ENCODE measurements around the gene INHBB. TPM values are rescaled to one million over a fixed set of nuclear protein-coding genes. Genes with fewer than 3 reads are reported as not detected.

The INHBB gene
- total and polyA plus RNA-seq, 11 donors = 0.70 to 38.0 (median 2.8) TPM

GRCh38 chr2:120313695-120314615 is 32.0 kb upstream of the INHBB start:
- peaks cover 0 to 21% (median 13%) of the 10 kb centered on the region in 12 donors for H3K4me1 ChIP-seq
- peak overlapping the region in 4 of 12 donors; percentile 11 to 32 (median 14) for H3K27ac ChIP-seq
- no peak for DNase-seq
- ATAC-seq = peak in 2 of 4 donors; percentile 22 to 25
- peak overlapping the region in 10 of 12 donors; percentile 26 to 62 (median 48) for H3K4me3 ChIP-seq
- WGBS, 4 donors = 70 to 81% (median 72%) methylated on average over 27 to 39 of the region's 39 CpGs
- intact Hi-C loops (cut with DNase I) = loop anchor here (1.0 to 10.0 kb wide), 16 partner anchors 59 to 561 kb away; partner anchors contain the start of genes RALB (in 8 of the 10), TMEM185B (in 4 of the 10) and PTPN4 (in 1 of the 10)
- TF ChIP-seq CTCF (IDR thresholded peaks at IDR 0.05) = no peak
- no peak for TF ChIP-seq POLR2A (IDR thresholded peaks at IDR 0.05)
- H3K36me3 ChIP-seq = no peaks in the 10 kb centered on the region
- no peaks in the 10 kb centered on the region for H3K9me3 ChIP-seq
- no peaks in the 10 kb centered on the region for H3K27me3 ChIP-seq

DNA sequence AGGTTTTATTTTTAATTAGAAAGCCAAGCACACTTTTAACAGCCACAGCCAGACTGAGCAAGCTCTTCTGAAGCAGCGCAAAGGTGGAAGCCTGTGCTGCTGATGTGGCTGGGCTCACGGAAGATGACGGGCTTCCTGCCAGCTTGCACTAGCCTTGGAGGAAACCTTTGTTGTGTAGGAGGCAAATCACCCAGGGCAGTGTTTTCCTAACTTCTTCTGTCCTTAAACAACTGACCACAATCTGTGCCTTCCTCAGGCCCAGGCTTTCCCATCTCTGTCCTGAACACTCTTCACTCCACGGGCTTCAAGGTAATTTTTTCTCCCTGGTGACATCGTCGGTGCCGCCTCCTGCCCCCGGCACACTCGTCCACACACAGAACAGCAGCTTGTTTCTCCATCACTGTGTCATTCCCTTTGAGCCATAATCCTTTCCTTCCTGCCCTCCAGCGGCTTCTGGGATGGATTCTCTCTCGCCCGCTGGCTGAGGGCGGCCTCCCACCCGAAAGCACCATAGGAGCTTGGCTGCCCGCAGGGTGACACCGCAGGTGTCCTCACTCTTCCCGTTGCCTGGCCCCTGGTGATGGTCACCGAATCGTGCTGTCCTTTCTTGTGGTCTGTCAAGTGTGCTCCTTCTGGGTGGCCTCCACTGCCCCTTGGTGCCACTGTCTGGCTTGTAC is 31.1 kb upstream of the INHBB start:
- DNase-seq = peak in 2 of 5 donors; percentile 33 to 52
- 68 to 72% (median 71%) methylated on average over 17 to 19 of the region's 19 CpGs for WGBS, 4 donors
- H3K9me3 ChIP-seq = no peaks in the 10 kb centered on the region
- intact Hi-C loops (cut with DNase I) = loop anchor here (5.0 to 10.0 kb wide), 11 partner anchors 60 to 560 kb away; partner anchors contain the start of genes RALB (in 7 of the 10), TMEM185B (in 3 of the 10) and PTPN4 (in 1 of the 10)
- H3K4me1 ChIP-seq = peaks cover 0 to 30% (median 21%) of the 10 kb centered on the region in 12 donors
- no peak overlapping the region for H3K4me3 ChIP-seq
- H3K36me3 ChIP-seq = no peaks in the 10 kb centered on the region
- peak in 1 of 4 donors; percentile 68 for ATAC-seq
- no peak overlapping the region for H3K27ac ChIP-seq
- TF ChIP-seq POLR2A (IDR thresholded peaks at IDR 0.05) (no peak), CTCF (IDR thresholded peaks at IDR 0.05) (no peak)
- no peaks in the 10 kb centered on the region for H3K27me3 ChIP-seq

DNA sequence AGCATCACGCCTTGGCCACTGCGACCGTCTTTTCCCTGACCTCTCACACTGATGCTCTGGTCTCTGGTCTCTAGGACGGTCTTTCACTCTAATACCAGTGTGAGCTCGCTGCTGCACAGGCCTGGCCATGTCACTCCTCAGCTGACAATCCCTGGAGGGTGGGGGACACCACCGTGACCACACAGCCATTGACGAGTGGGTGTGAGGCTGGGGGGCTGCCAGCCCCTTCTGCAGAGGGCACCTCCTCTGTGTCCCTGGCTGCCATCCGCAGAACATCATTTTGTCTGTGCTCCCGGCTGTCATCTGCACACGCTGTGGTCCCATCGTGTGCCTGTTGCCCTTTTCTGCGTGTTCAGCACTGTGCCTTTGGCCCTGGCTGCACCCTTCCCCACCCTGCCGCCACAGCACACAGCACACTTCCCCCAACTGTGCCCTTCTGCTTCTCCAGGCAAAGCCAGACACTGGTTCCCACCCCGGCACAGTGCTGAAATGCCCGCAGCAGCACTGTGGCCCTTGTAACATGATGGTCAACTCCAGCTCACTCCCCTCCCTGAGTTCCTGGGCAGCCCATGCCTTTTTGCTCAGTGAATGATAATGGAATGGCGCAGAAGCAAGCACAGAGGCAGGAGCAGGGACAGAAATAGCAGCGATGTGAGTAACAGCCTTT is 30.4 kb upstream of the INHBB start:
- H3K27me3 ChIP-seq = no peaks in the 10 kb centered on the region
- ATAC-seq (no peak), DNase-seq (peak in 1 of 5 donors; percentile 12)
- TF ChIP-seq CTCF (IDR thresholded peaks at IDR 0.05) = no peak
- TF ChIP-seq POLR2A (IDR thresholded peaks at IDR 0.05) = no peak
- peaks cover 0 to 33% (median 22%) of the 10 kb centered on the region in 12 donors for H3K4me1 ChIP-seq
- no peaks in the 10 kb centered on the region for H3K9me3 ChIP-seq
- intact Hi-C loops (cut with DNase I) = loop anchor here in 8 of 10 donors (5.0 to 10.0 kb wide), 6 partner anchors 61 to 561 kb away; partner anchors contain the start of genes TMEM185B (in 3 of the 8), RALB (in 2 of the 8) and PTPN4 (in 1 of the 8)
- no peak overlapping the region for H3K4me3 ChIP-seq
- 88 to 95% (median 93%) methylated on average over 14 to 17 of the region's 17 CpGs for WGBS, 4 donors
- H3K36me3 ChIP-seq = no peaks in the 10 kb centered on the region
- no peak overlapping the region for H3K27ac ChIP-seq

Measured in heart left ventricle (tissue), 16 donors.